Lower lobe of right lung (tissue), 2 donors: Measurements from ENCODE around the gene CNTN4. TPM values are rescaled to one million over a fixed set of nuclear protein-coding genes. Genes with fewer than 3 reads are reported as not detected.

Experiments
- ATAC-seq, 2 donors: fragments of 200-7000 bp; cut with Tn5 transposase; one replicate each; pipeline ENCODE4 v1.9.1; 2020 to 2022; ENCODE audit warnings: mild to moderate bottlenecking in 2 of 2, moderate library complexity in 2 of 2
- DNase-seq: peaks from one replicate; pipeline ENCODE4 v3.0.0-alpha.2; 2020
- H3K27ac ChIP-seq: fragments of 200-600 bp; one replicate; pipeline ENCODE4 v1.8.0; 2022
- H3K27me3 ChIP-seq: fragments of 200-600 bp; one replicate; pipeline ENCODE4 v1.8.0; 2022; ENCODE audit warnings: low read depth
- H3K36me3 ChIP-seq: fragments of 200-600 bp; one replicate; pipeline ENCODE4 v1.8.0; 2022; ENCODE audit warnings: mild to moderate bottlenecking
- H3K4me1 ChIP-seq: fragments of 200-600 bp; one replicate; pipeline ENCODE4 v1.8.0; 2022
- H3K4me3 ChIP-seq: fragments of 200-600 bp; one replicate; pipeline ENCODE4 v1.8.0; 2022; ENCODE audit warnings: mild to moderate bottlenecking
- H3K9me3 ChIP-seq: fragments of 200-600 bp; one replicate; pipeline ENCODE4 v1.8.0; 2022
- intact Hi-C: fragments of 100-400 bp; cut with DNase I; formaldehyde crosslinking; loops from one replicate; pipeline ENCODE4 v1.11.0; 2022
- total RNA-seq: library from RNA; stranded (reverse); fragmentation: NEBNext Ultra II Directional; extraction: Animal tissue kit (Norgen Biotek cat#: 25700); gene quantifications from one replicate; pipeline ENCODE4 v1.2.1, GENCODE V29; 2021
- TF ChIP-seq, protein P1 (sequence below): fragments of 200-600 bp; IDR thresholded peaks from one replicate; pipeline ENCODE4 v1.8.0; 2022; ENCODE audit warnings: antibody characterized with exemption, mild to moderate bottlenecking
- donor health status: DM: no; HTN: yes; CAD: no; lungs with severe emphysema.

Gene CNTN4
- total RNA-seq, 1 donor from 2014 or later = 10.4 TPM

DNA sequence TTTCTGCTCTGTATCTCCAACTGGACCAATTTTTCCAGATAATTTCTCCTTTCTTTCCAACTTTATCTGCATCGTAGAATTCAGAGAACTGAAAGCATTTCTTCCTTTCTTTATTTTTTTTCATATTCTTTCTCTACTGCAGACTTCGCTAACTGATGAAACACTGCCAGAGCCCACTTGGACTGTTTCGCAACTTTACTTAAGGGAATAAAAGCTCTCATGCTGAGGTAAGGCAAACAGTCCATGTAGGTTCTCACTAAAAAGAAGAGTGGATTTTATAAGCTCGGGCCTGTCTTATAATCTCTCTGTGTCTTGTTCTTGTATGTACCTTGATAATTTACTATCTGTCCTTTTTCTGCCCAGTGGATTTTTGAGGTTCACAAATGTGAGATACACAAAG is 163.5 kb downstream of the CNTN4 start:
- Histone ChIP-seq H3K4me1 (no peaks in the 10 kb centered on the region), H3K9me3 (no peaks in the 10 kb centered on the region), H3K27me3 (no peaks in the 10 kb centered on the region), H3K36me3 (no peaks in the 10 kb centered on the region), H3K4me3 (peak overlapping the region; percentile 15), H3K27ac (no peak overlapping the region)
- intact Hi-C loops = no loop called here
- DNase-seq (peak; percentile 41), ATAC-seq (peak in 1 of 2 donors; percentile 71)
- TF ChIP-seq, protein P1, sequence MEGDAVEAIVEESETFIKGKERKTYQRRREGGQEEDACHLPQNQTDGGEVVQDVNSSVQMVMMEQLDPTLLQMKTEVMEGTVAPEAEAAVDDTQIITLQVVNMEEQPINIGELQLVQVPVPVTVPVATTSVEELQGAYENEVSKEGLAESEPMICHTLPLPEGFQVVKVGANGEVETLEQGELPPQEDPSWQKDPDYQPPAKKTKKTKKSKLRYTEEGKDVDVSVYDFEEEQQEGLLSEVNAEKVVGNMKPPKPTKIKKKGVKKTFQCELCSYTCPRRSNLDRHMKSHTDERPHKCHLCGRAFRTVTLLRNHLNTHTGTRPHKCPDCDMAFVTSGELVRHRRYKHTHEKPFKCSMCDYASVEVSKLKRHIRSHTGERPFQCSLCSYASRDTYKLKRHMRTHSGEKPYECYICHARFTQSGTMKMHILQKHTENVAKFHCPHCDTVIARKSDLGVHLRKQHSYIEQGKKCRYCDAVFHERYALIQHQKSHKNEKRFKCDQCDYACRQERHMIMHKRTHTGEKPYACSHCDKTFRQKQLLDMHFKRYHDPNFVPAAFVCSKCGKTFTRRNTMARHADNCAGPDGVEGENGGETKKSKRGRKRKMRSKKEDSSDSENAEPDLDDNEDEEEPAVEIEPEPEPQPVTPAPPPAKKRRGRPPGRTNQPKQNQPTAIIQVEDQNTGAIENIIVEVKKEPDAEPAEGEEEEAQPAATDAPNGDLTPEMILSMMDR = no peak

DNA sequence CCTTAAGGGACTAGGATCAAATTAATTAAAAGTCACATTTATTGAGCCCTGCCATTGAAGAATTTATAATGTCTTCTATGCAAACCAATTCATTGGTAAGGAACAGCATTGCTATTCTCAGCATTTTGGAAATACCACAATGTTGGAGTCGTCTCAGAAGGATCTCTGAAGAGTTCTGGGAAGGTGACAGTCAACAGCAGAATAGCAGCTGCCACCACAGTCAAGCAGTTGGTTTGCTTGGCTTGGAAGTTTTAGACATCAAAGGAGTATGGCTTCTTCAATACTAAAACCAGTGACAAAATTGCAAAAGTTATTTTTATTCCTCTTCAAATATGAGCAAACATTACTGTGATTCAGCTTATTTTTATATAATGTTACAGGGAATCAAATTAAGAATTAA is 167.9 kb downstream of the CNTN4 start:
- Histone ChIP-seq H3K27ac (no peak overlapping the region), H3K9me3 (no peaks in the 10 kb centered on the region), H3K36me3 (no peaks in the 10 kb centered on the region), H3K4me1 (no peaks in the 10 kb centered on the region), H3K4me3 (no peak overlapping the region), H3K27me3 (no peaks in the 10 kb centered on the region)
- no peak for DNase-seq
- ATAC-seq = no peak
- TF ChIP-seq, protein P1 = no peak
- intact Hi-C loops = no loop called here

DNA sequence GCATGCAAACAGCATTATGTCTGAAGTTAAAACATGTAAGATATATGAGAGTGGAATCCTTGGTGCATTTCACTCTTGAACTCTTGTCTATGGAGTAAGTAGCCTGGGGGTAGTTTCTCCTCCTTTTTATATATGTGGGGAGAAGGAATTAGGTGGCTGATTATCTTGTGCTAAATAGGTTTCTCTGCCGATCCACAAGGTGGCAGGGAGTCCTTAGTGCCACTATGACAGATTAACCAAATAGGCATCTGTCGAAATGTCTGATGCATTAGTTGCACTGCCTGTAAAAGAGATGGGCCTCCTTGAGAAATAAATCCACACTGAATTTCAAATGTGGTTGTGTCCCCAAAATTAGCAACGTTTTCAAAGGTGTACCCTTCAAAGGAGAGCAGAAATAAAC is 170.1 kb downstream of the CNTN4 start:
- H3K27me3 ChIP-seq = no peaks in the 10 kb centered on the region
- no peaks in the 10 kb centered on the region for H3K36me3 ChIP-seq
- ATAC-seq (no peak), DNase-seq (no peak)
- H3K4me3 ChIP-seq = no peak overlapping the region
- H3K27ac ChIP-seq = no peak overlapping the region
- intact Hi-C loops = no loop called here
- no peaks in the 10 kb centered on the region for H3K4me1 ChIP-seq
- H3K9me3 ChIP-seq = no peaks in the 10 kb centered on the region
- TF ChIP-seq, protein P1 = no peak

DNA sequence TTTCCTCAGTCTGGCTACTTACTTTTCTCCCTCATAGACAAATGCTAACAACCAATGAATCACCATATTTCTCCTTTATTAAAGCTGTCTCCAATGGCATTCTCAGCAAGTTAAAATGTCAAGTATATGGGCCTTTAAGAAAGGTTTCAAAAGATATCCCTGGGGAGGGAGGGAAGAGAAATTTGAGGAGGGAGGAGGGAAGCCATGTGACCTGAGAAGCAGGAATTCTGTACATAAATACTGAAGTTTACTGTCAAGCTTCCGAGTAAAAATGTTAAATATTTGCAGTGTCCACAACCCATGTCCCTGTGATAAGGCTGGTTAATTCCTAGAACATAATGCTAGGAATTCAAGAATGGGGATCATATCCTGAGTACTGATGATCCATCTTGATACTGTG is 175.9 kb downstream of the CNTN4 start:
- no peak overlapping the region for H3K4me3 ChIP-seq
- no peaks in the 10 kb centered on the region for H3K4me1 ChIP-seq
- H3K9me3 ChIP-seq = no peaks in the 10 kb centered on the region
- TF ChIP-seq, protein P1 = no peak
- H3K36me3 ChIP-seq = no peaks in the 10 kb centered on the region
- ATAC-seq (no peak), DNase-seq (no peak)
- no peaks in the 10 kb centered on the region for H3K27me3 ChIP-seq
- H3K27ac ChIP-seq = no peak overlapping the region
- intact Hi-C loops = no loop called here

DNA sequence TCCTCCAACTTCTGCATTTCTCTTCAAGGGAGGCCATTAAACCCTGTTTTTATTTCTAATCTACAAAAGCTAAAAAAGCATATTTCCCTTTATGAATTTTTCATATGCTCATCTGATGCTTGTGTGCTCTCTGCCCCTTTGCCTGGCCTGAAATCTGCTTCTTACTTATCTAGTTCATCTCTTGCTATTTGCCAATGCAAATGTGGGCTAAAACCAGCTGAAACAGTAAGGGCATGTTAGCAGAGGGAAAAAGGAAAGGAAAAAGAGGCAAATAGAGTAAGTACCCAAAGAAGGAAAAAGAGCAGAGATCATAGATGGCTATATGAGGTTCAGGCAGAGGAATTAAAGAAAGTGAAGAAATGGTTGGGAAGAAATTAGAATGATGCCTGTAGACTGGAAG is 185.2 kb downstream of the CNTN4 start:
- H3K36me3 ChIP-seq = no peaks in the 10 kb centered on the region
- TF ChIP-seq, protein P1 = no peak
- no peaks in the 10 kb centered on the region for H3K4me1 ChIP-seq
- DNase-seq = no peak
- no peaks in the 10 kb centered on the region for H3K9me3 ChIP-seq
- no peak for ATAC-seq
- intact Hi-C loops = no loop called here
- H3K4me3 ChIP-seq = no peak overlapping the region
- H3K27me3 ChIP-seq = no peaks in the 10 kb centered on the region
- H3K27ac ChIP-seq = no peak overlapping the region

DNA sequence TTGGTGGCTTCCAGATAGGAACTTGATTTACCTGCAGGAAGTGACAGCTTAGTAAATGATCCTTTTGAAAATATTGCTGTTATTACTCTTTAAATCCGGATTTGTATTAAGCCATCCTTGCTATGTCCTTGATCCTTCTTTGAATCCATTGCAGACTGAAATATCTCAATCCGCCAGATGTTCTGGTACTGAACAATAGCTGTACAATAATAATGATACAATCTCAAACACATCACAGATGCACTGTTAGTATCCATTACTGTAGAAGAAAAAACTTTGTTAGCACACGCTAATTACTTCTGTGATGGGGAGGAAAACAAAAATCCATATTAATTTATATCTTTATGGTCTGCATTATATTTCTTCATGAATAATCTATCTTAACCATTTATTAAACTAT is 202.3 kb downstream of the CNTN4 start:
- no peaks in the 10 kb centered on the region for H3K36me3 ChIP-seq
- no peaks in the 10 kb centered on the region for H3K27me3 ChIP-seq
- no peak overlapping the region for H3K4me3 ChIP-seq
- intact Hi-C loops = no loop called here
- TF ChIP-seq, protein P1 = no peak
- ATAC-seq (no peak), DNase-seq (no peak)
- H3K27ac ChIP-seq = no peak overlapping the region
- no peaks in the 10 kb centered on the region for H3K9me3 ChIP-seq
- no peaks in the 10 kb centered on the region for H3K4me1 ChIP-seq
